Heart left ventricle (tissue), 16 donors: ENCODE measurements around the gene POFUT2. TPM values are rescaled to one million over a fixed set of nuclear protein-coding genes. Genes with fewer than 3 reads are reported as not detected.

ENCODE experiments used
- ATAC-seq, 4 donors: fragments of 200-7000 bp; cut with Tn5 transposase; one replicate each; pipeline ENCODE4 v1.9.1; 2020 to 2022; ENCODE audit warnings: moderate library complexity in 4 of 4, mild to moderate bottlenecking in 3 of 4, moderate number of reproducible peaks in 1 of 4
- DNase-seq, 5 donors: peaks; one replicate each; pipeline ENCODE4 v3.0.0-alpha.2; 2020
- H3K27ac ChIP-seq, 12 donors: fragments of 200-600 bp; sonication (generic) in 4 of 12; one replicate each; pipeline versions ENCODE4 v1.5.0 to v1.8.0; 2016 to 2022; ENCODE audit warnings: mild to moderate bottlenecking in 2 of 12
- H3K27me3 ChIP-seq, 9 donors: fragments of 200-600 bp; sonication (generic) in 2 of 9; one replicate each; pipeline versions ENCODE4 v1.5.1 to v1.8.0; 2016 to 2022; ENCODE audit warnings: mild to moderate bottlenecking in 3 of 9
- H3K36me3 ChIP-seq, 9 donors: fragments of 200-600 bp; sonication (generic) in 2 of 9; one replicate each; pipeline versions ENCODE4 v1.5.0 to v1.8.0; 2018 to 2022; ENCODE audit warnings: mild to moderate bottlenecking in 2 of 9
- H3K4me1 ChIP-seq, 12 donors: fragments of 200-600 bp; sonication (generic) in 4 of 12; one replicate each; pipeline versions ENCODE4 v1.5.0 to v1.8.0; 2016 to 2022; ENCODE audit warnings: mild to moderate bottlenecking in 3 of 12
- H3K4me3 ChIP-seq, 12 donors: fragments of 200-600 bp; sonication (generic) in 4 of 12; one replicate each; pipeline versions ENCODE4 v1.5.0 to v1.8.0; 2017 to 2022; ENCODE audit warnings: mild to moderate bottlenecking in 9 of 12, moderate library complexity in 4 of 12
- H3K9me3 ChIP-seq, 12 donors: fragments of 200-600 bp; sonication (generic) in 4 of 12; one replicate each; pipeline versions ENCODE4 v1.5.0 to v1.8.0; 2016 to 2022; ENCODE audit warnings: mild to moderate bottlenecking in 1 of 12
- CTCF ChIP-seq, 12 donors: fragments of 200-600 bp; sonication (generic) in 4 of 12; IDR thresholded peaks; one replicate each; pipeline versions ENCODE4 v1.5.0 to v1.8.0; 2018 to 2022; ENCODE audit warnings: antibody characterized with exemption in 12 of 12, mild to moderate bottlenecking in 5 of 12
- POLR2A ChIP-seq, 2 donors: fragments of 450-650 bp; IDR thresholded peaks; one replicate each; pipeline ENCODE4 v1.6.1; 2017; ENCODE audit warnings: antibody characterized with exemption in 2 of 2, mild to moderate bottlenecking in 2 of 2, moderate library complexity in 2 of 2
- WGBS, 4 donors: extraction: QIAGEN DNeasy Blood & Tissue Kit in 2 of 4; methylation state at CpG; one replicate each; pipeline versions ENCODE4 v1.1.5 to v1.1.7; 2013 to 2018; 5-methylcytosine and 5-hydroxymethylcytosine counted together
- intact Hi-C, 10 donors: fragments of 100-400 bp; cut with DNase I; formaldehyde crosslinking; loops; one replicate each; pipeline versions ENCODE4 v1.11.1 to v1.14.2; 2022
- polyA plus RNA-seq, 2 donors: library from polyadenylated mRNA; stranded (reverse); fragments of 200-250 nt; gene quantifications; one replicate each; pipeline ENCODE4 v1.2.3, GENCODE V29; 2013
- total RNA-seq, 9 donors: library from RNA; depleted of rRNA in 2 of 9; stranded (reverse); fragments of >200 nt in 2 of 9; fragmentation: NEBNext Ultra II Directional in 3 of 9; extraction: Animal tissue kit (Norgen Biotek cat#: 25700) in 3 of 9; gene quantifications; one replicate each; pipeline versions ENCODE4 v1.1.0 to v1.2.4, GENCODE V29; 2016 to 2023
- donor health status: ischemic (EF 13 %, LVEDD 7.1; RV severe dilation, severe dysfunction).
- donor health status: healthy with polysubstance abuse.
- donor health status: DM: no; HTN: yes; CAD: no.
- donor health status: DM: no; HTN: no; CAD: no.
- donor health status: ischemic (EF 25% LVEDD 6.9; RV normal size, moderate dysfunction).
- donor health status: ischemic (EF 25% LVEDD 5.7; RV mildly dilated, moderate dysfunction).
- donor health status: healthy.
- donor health status: DM: yes; HTN: yes; CAD: no.
- donor health status: ischemic (EF 35%, LVEDD 5.7; RV mildly dilated, moderate dysfunction).
- donor health status: nonischemic (EF 11% LVEDD 7.7; RV severe dilation, severe dysfunction).
- donor health status: DM: yes; HTN: yes; CAD: no.
- donor health status: PGD.
- donor health status: ischemic (EF 29% LVEDD 5.4; RV normal size, mild dysfunction).
- donor health status: nonischemic (EF 23%, LVEDD 6.1; RV moderate dilation, normal function).

POFUT2 gene
- total and polyA plus RNA-seq, 11 donors, result 10.8 to 25.8 (median 18.5) TPM

GRCh38 chr21:45283611-45284455 lies 3.9 kb downstream of the POFUT2 start:
- peaks cover 0 to 19% (median 13%) of the 10 kb centered on the region in 12 donors for H3K4me1 ChIP-seq
- no peak overlapping the region for H3K27ac ChIP-seq
- H3K27me3 ChIP-seq, result no peaks in the 10 kb centered on the region
- ATAC-seq (no peak), DNase-seq (no peak)
- peaks cover 0 to 70% (median 67%) of the 10 kb centered on the region in 9 donors for H3K36me3 ChIP-seq
- intact Hi-C loops, result loop anchor here in 4 of 10 donors (10.0 kb wide), 5 partner anchors 139 to 541 kb away; partner anchors contain the start of genes SLC19A1 (in 1 of the 4) and SLX9 (in 1 of the 4)
- no peak overlapping the region for H3K4me3 ChIP-seq
- TF ChIP-seq CTCF (IDR thresholded peaks at IDR 0.05) (no peak), POLR2A (IDR thresholded peaks at IDR 0.05) (no peak)
- whole genome bisulfite sequencing, 4 donors, result 91 to 95% (median 93%) methylated on average over 29 to 36 of the region's 36 CpGs
- no peaks in the 10 kb centered on the region for H3K9me3 ChIP-seq

GRCh38 chr21:45283035-45283610 lies 4.6 kb downstream of the POFUT2 start:
- no peak for DNase-seq
- H3K27ac ChIP-seq, result no peak overlapping the region
- no peaks in the 10 kb centered on the region for H3K27me3 ChIP-seq
- no peak for ATAC-seq
- peaks cover 0 to 77% (median 74%) of the 10 kb centered on the region in 9 donors for H3K36me3 ChIP-seq
- H3K4me1 ChIP-seq, result peaks cover 0 to 12% (median 7%) of the 10 kb centered on the region in 12 donors
- H3K4me3 ChIP-seq, result no peak overlapping the region
- intact Hi-C loops, result loop anchor here in 4 of 10 donors (10.0 kb wide), 5 partner anchors 138 to 542 kb away; partner anchors contain the start of genes SLC19A1 (in 1 of the 4) and SLX9 (in 1 of the 4)
- H3K9me3 ChIP-seq, result no peaks in the 10 kb centered on the region
- no peak for TF ChIP-seq POLR2A (IDR thresholded peaks at IDR 0.05)
- TF ChIP-seq CTCF (IDR thresholded peaks at IDR 0.05), result no peak
- WGBS, 4 donors, result 88 to 92% (median 90%) methylated on average over 20 to 27 of the region's 31 CpGs

- H3K36me3 ChIP-seq, result peaks cover 0 to 84% (median 81%) of the 10 kb centered on the region in 9 donors
- no peak overlapping the region for H3K27ac ChIP-seq
- no peak overlapping the region for H3K4me3 ChIP-seq
- 90 to 94% (median 92%) methylated on average over 22 of the region's 22 CpGs for WGBS, 4 donors
- no peaks in the 10 kb centered on the region for H3K9me3 ChIP-seq
- TF ChIP-seq CTCF (IDR thresholded peaks at IDR 0.05) (no peak), POLR2A (IDR thresholded peaks at IDR 0.05) (no peak)
- H3K4me1 ChIP-seq, result peaks cover 0 to 12% (median 7%) of the 10 kb centered on the region in 12 donors
- ATAC-seq (no peak), DNase-seq (no peak)
- intact Hi-C loops, result loop anchor here in 4 of 10 donors (10.0 kb wide), 5 partner anchors 138 to 542 kb away; partner anchors contain the start of genes SLC19A1 (in 1 of the 4) and SLX9 (in 1 of the 4)
- H3K27me3 ChIP-seq, result no peaks in the 10 kb centered on the region
Observed at GRCh38 chr21:45282283-45283034, 5.2 kb downstream of the POFUT2 start.
